T-helper 22 cell (primary cell): Measurements from ENCODE around the gene TMEM59.
"Not testable (repeated sequence)": the region's sequence is repeated elsewhere in the genome, so short reads cannot be mapped to it uniquely, and the experiment has no call there.

Experiments
- DNase-seq: peaks from one replicate; pipeline ENCODE4 v3.0.0-alpha.2; 2020; ENCODE audit warnings: low read depth

Gene TMEM59

GRCh38 chr1:54052934-54053744, at the start of gene TMEM59, which contains the start of gene TCEANC2:
Gene TMEM59, minus strand, starts transcription at chr1:54053204. Its CDS starts 16 bp downstream, at chr1:54053188.
Gene TCEANC2, plus strand, starts transcription at chr1:54053608. Its CDS starts 815 bp downstream, at chr1:54054423.
- peak; percentile 97 for DNase-seq

- DNase-seq: no peak
Measured at GRCh38 chr1:54100500-54100899, 47.5 kb upstream of the TMEM59 start.

GRCh38 chr1:54099061-54099610, 46.1 kb upstream of the TMEM59 start:
- DNase-seq: no peak

- no peak for DNase-seq
Measured at GRCh38 chr1:54096877-54097240, 43.9 kb upstream of the TMEM59 start.

GRCh38 chr1:54096227-54096876, 43.3 kb upstream of the TMEM59 start:
- DNase-seq: no peak

GRCh38 chr1:54095546-54096226, 42.7 kb upstream of the TMEM59 start:
- DNase-seq: no peak

GRCh38 chr1:54094730-54095105, 41.7 kb upstream of the TMEM59 start:
- not testable (repeated sequence) for DNase-seq

- no peak for DNase-seq
Measured at GRCh38 chr1:54094001-54094729, 41.2 kb upstream of the TMEM59 start.

GRCh38 chr1:54091666-54092065, 38.7 kb upstream of the TMEM59 start:
- DNase-seq: no peak

- DNase-seq: no peak
Measured at GRCh38 chr1:54088385-54088784, 35.4 kb upstream of the TMEM59 start.

GRCh38 chr1:54086754-54087153, 33.8 kb upstream of the TMEM59 start:
- DNase-seq: no peak

GRCh38 chr1:54084794-54085193, 31.8 kb upstream of the TMEM59 start:
- DNase-seq: no peak

- peak; percentile 2 for DNase-seq
Measured at GRCh38 chr1:54081306-54082270, 28.6 kb upstream of the TMEM59 start.

- no peak for DNase-seq
Measured at GRCh38 chr1:54080598-54081049, 27.6 kb upstream of the TMEM59 start.

- no peak for DNase-seq
Measured at GRCh38 chr1:54077359-54077758, 24.4 kb upstream of the TMEM59 start.

- DNase-seq: no peak
Measured at GRCh38 chr1:54070171-54070837, 17.3 kb upstream of the TMEM59 start.

- DNase-seq: no peak
Measured at GRCh38 chr1:54069791-54070170, 16.8 kb upstream of the TMEM59 start.

- no peak for DNase-seq
Measured at GRCh38 chr1:54064299-54064698, 11.3 kb upstream of the TMEM59 start.

- no peak for DNase-seq
Measured at GRCh38 chr1:54054438-54054749, 1.4 kb upstream of the TMEM59 start.

GRCh38 chr1:54053745-54054437, 887 bp upstream of the TMEM59 start:
- no peak for DNase-seq
